Left renal cortex interstitium (tissue), 4 donors: ENCODE data around the gene ERBB3. TPM values are rescaled to one million over a fixed set of nuclear protein-coding genes. Genes with fewer than 3 reads are reported as not detected.
A peak's percentile ranks its signal among the peaks of the same experiment; 100 is the strongest.

Source experiments
- DNase-seq, 4 donors: peaks; one replicate each; pipeline ENCODE4 v3.0.0-alpha.2; 2013; ENCODE audit warnings: low read depth in 4 of 4, low spot score in 2 of 4, missing footprints in 1 of 4
- polyA plus RNA-seq, 4 donors: library from polyadenylated mRNA; unstranded; fragments of 120-200 nt; gene quantifications; one replicate each; pipeline ENCODE4 v1.2.1, GENCODE V29; 2013; ENCODE audit not compliant: insufficient read length in 4 of 4

Gene ERBB3
- polyA plus RNA-seq, 4 donors: 57.6 to 108 (median 87.7) TPM

GRCh38 chr12:56078931-56079722 is 838 bp upstream of the ERBB3 start:
- DNase-seq: peak; percentile 55 to 70 (median 66)

- no peak for DNase-seq
Observed at GRCh38 chr12:56080556-56081138, 682 bp downstream of the ERBB3 start.

GRCh38 chr12:56081393-56082347 is 1.7 kb downstream of the ERBB3 start:
- no peak for DNase-seq

GRCh38 chr12:56082382-56082781 is 2.4 kb downstream of the ERBB3 start:
- DNase-seq: no peak

GRCh38 chr12:56082967-56083366 is 3.0 kb downstream of the ERBB3 start:
- no peak for DNase-seq

GRCh38 chr12:56084958-56085543 is 5.1 kb downstream of the ERBB3 start:
- DNase-seq: no peak

GRCh38 chr12:56086096-56086495 is 6.1 kb downstream of the ERBB3 start:
- no peak for DNase-seq

- no peak for DNase-seq
Observed at GRCh38 chr12:56086608-56087007, 6.6 kb downstream of the ERBB3 start.

GRCh38 chr12:56087220-56087619 is 7.3 kb downstream of the ERBB3 start:
- DNase-seq: no peak

- DNase-seq: no peak
Observed at GRCh38 chr12:56097738-56098137, 17.8 kb downstream of the ERBB3 start.

GRCh38 chr12:56098592-56098991 is 18.6 kb downstream of the ERBB3 start:
- DNase-seq: no peak

- DNase-seq: no peak
Observed at GRCh38 chr12:56099787-56100186, 19.8 kb downstream of the ERBB3 start.

GRCh38 chr12:56101045-56101444 is 21.1 kb downstream of the ERBB3 start:
- no peak for DNase-seq

GRCh38 chr12:56102683-56103065 is 22.7 kb downstream of the ERBB3 start:
- no peak for DNase-seq

- no peak for DNase-seq
Observed at GRCh38 chr12:56103066-56103711, 23.2 kb downstream of the ERBB3 start.

GRCh38 chr12:56103823-56104108 is 23.8 kb downstream of the ERBB3 start:
- DNase-seq: no peak

- DNase-seq: peak; percentile 93 to 99 (median 96)
Observed at GRCh38 chr12:56104109-56104814, 24.3 kb downstream of the ERBB3 start, which contains the start of gene PA2G4. PA2G4 (plus strand) TSS chr12:56104559; CDS start chr12:56104738, 179 bp downstream.

GRCh38 chr12:56104815-56105608 is 25.0 kb downstream of the ERBB3 start:
- DNase-seq: no peak

GRCh38 chr12:56105609-56105902 is 25.6 kb downstream of the ERBB3 start:
- no peak for DNase-seq
